ENCODE results near the gene TCF4. TPM values are rescaled to one million over a fixed set of nuclear protein-coding genes. Genes with fewer than 3 reads are reported as not detected.

Gene TCF4
- total and polyA plus RNA-seq, 7 donors = 3.5 to 149 (median 106) TPM

- Histone ChIP-seq H3K27me3 (no peaks in the 10 kb centered on the region), H3K9me3 (no peaks in the 10 kb centered on the region), H3K4me1 (no peaks in the 10 kb centered on the region), H3K4me3 (no peak overlapping the region), H3K27ac (no peak overlapping the region), H3K36me3 (no peaks in the 10 kb centered on the region)
- intact Hi-C loops (cut with DNase I) = no loop called here
- WGBS, 2 donors = 84 to 91% methylated on average over 1 of the region's 1 CpG
- no peak for DNase-seq
- TF ChIP-seq CTCF (IDR thresholded peaks at IDR 0.05) (no peak), POLR2AphosphoS5 (IDR thresholded peaks at IDR 0.05) (no peak), EP300 (IDR thresholded peaks at IDR 0.05) (no peak)
These were observed 402.6 kb downstream of the TCF4 start for GRCh38 chr18:55185391-55185790.

GRCh38 chr18:55179835-55180234 lies 408.2 kb downstream of the TCF4 start:
- Histone ChIP-seq H3K4me3 (no peak overlapping the region), H3K36me3 (no peaks in the 10 kb centered on the region), H3K4me1 (no peaks in the 10 kb centered on the region), H3K27me3 (no peaks in the 10 kb centered on the region), H3K27ac (no peak overlapping the region), H3K9me3 (no peaks in the 10 kb centered on the region)
- DNase-seq = no peak
- intact Hi-C loops (cut with DNase I) = no loop called here
- TF ChIP-seq POLR2A (IDR thresholded peaks at IDR 0.05) (no peak), POLR2AphosphoS5 (IDR thresholded peaks at IDR 0.05) (no peak), EP300 (IDR thresholded peaks at IDR 0.05) (no peak), CTCF (IDR thresholded peaks at IDR 0.05) (no peak)

GRCh38 chr18:55179425-55179824 lies 408.6 kb downstream of the TCF4 start:
- H3K36me3 ChIP-seq = no peaks in the 10 kb centered on the region
- H3K27ac ChIP-seq = no peak overlapping the region
- intact Hi-C loops (cut with DNase I) = no loop called here
- TF ChIP-seq POLR2A (IDR thresholded peaks at IDR 0.05) (no peak), EP300 (IDR thresholded peaks at IDR 0.05) (no peak), CTCF (IDR thresholded peaks at IDR 0.05) (no peak), POLR2AphosphoS5 (IDR thresholded peaks at IDR 0.05) (no peak)
- DNase-seq = no peak
- WGBS, 2 donors = 87 to 90% methylated on average over 5 of the region's 5 CpGs
- no peaks in the 10 kb centered on the region for H3K27me3 ChIP-seq
- no peaks in the 10 kb centered on the region for H3K9me3 ChIP-seq
- no peaks in the 10 kb centered on the region for H3K4me1 ChIP-seq
- H3K4me3 ChIP-seq = no peak overlapping the region

GRCh38 chr18:55173291-55173690 lies 414.7 kb downstream of the TCF4 start:
- WGBS, 2 donors = 91 to 92% methylated on average over 2 of the region's 2 CpGs
- DNase-seq = no peak
- H3K36me3 ChIP-seq = no peaks in the 10 kb centered on the region
- H3K4me1 ChIP-seq = no peaks in the 10 kb centered on the region
- H3K4me3 ChIP-seq = no peak overlapping the region
- intact Hi-C loops (cut with DNase I) = no loop called here
- H3K27ac ChIP-seq = no peak overlapping the region
- peaks cover 0 to 3% (median 0%) of the 10 kb centered on the region in 4 donors for H3K9me3 ChIP-seq
- H3K27me3 ChIP-seq = no peaks in the 10 kb centered on the region
- TF ChIP-seq POLR2A (IDR thresholded peaks at IDR 0.05) = no peak
- TF ChIP-seq CTCF (IDR thresholded peaks at IDR 0.05) = no peak
- TF ChIP-seq POLR2AphosphoS5 (IDR thresholded peaks at IDR 0.05) = no peak
- TF ChIP-seq EP300 (IDR thresholded peaks at IDR 0.05) = no peak

Small RNA genes lying within 50 kb of the gene (small RNA-seq; reads per million reads assigned to genes)
- gene MIR4529 = 0 reads per million in 3 donors

Measured in sigmoid colon (tissue), 7 donors.